Large intestine (tissue), 3 donors: ENCODE results near the gene RASIP1. TPM values are rescaled to one million over a fixed set of nuclear protein-coding genes. Genes with fewer than 3 reads are reported as not detected.
"Not testable (repeated sequence)": the region's sequence is repeated elsewhere in the genome, so short reads cannot be mapped to it uniquely, and the experiment has no call there.

Experiments used
- DNase-seq, 2 donors: peaks; one replicate each; pipeline versions ENCODE4 v3.0.0 to v3.0.0-alpha.2; 2013
- H3K27ac ChIP-seq: one replicate; pipeline ENCODE4 v1.5.1; 2013; ENCODE audit warnings: low read length
- H3K27me3 ChIP-seq: 2 replicates; pipeline ENCODE4 v1.6.1; 2013; ENCODE audit warnings: low read length; ENCODE audit not compliant: control insufficient read depth, insufficient read depth
- H3K36me3 ChIP-seq: 2 replicates; pipeline ENCODE4 v1.6.1; 2013; ENCODE audit warnings: low read length; ENCODE audit not compliant: control insufficient read depth, insufficient read depth
- H3K4me1 ChIP-seq: one replicate; pipeline ENCODE4 v1.6.1; 2013; ENCODE audit warnings: low read length; ENCODE audit not compliant: control insufficient read depth, insufficient read depth
- H3K4me3 ChIP-seq: one replicate; pipeline ENCODE4 v1.5.1; 2013; ENCODE audit warnings: low read length
- H3K9me3 ChIP-seq: one replicate; pipeline ENCODE4 v1.6.1; 2013; ENCODE audit warnings: mild to moderate bottlenecking, low read depth, low read length, moderate library complexity; ENCODE audit not compliant: control insufficient read depth
- WGBS: methylation state at CpG from one replicate; pipeline ENCODE4 v1.1.5; 2013; ENCODE audit warnings: low lambda C conversion rate; ENCODE audit not compliant: insufficient coverage; 5-methylcytosine and 5-hydroxymethylcytosine counted together
- polyA plus RNA-seq: library from polyadenylated mRNA; unstranded; fragments of 120-200 nt; gene quantifications from one replicate; pipeline ENCODE4 v1.2.1, GENCODE V29; 2013

The RASIP1 gene
- polyA plus RNA-seq, 1 donor, result 6.9 TPM

DNA sequence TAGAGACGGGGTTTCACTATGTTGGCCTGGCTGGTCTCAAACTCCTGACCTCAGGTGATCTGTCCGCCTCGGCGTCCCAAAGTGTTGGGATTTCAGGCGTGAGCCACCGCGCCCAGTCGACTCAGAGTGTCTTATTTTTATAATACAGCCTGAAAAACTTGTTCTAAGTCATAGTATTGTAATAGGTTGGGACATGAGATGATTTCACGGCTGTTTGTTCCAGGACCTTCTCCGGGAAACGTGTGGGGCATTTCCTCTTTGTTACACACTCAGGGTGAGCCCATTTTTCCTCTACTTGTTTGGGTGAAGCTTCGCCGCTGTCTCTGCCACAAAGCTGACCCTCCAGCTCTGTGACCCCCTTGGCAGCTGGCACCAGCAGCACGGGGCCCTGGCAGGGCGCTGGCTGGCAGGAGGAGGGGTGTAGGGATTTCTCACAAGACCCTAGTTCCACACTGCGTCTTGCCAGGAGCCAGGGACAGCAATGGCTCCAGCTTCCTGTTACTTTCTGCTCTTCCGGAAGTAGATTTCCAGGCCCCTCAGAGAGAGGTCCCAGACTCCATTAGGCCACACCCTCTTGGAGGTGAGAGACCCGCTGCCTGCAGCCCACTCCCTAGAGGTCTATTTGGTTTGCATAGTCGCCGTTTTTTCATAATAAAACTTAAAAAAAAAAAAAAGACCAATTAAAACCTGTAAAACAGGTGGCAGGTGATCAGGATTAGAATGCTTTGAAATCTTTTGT, 30.5 kb upstream of the RASIP1 start:
- DNase-seq, result no peak
- Histone ChIP-seq H3K27ac (no peak overlapping the region), H3K4me1 (no peaks in the 10 kb centered on the region), H3K27me3 (no peaks in the 10 kb centered on the region), H3K4me3 (no peak overlapping the region), H3K36me3 (no peaks in the 10 kb centered on the region), H3K9me3 (no peaks in the 10 kb centered on the region)
- WGBS, result 50% methylated on average over 2 of the region's 20 CpGs

DNA sequence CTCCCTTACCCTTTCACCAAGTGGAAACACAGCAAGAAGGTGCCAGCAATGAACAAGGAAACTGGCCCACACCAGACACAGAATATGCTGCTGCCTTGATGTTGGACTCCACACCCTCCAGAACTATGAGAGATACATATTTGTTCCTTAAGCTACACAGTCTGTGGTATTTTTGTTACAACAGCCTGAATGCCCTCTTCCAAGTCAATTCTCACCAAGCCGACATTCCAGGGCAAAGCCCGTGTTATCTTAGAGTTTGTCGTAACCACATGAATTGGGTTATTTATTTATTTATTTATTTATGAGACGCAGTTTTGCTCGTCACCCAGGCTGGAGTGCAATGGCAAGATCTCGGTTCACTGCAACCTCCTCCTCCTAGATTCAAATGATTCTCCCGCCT, 29.9 kb upstream of the RASIP1 start:
- H3K4me3 ChIP-seq, result no peak overlapping the region
- DNase-seq, result no peak

DNA sequence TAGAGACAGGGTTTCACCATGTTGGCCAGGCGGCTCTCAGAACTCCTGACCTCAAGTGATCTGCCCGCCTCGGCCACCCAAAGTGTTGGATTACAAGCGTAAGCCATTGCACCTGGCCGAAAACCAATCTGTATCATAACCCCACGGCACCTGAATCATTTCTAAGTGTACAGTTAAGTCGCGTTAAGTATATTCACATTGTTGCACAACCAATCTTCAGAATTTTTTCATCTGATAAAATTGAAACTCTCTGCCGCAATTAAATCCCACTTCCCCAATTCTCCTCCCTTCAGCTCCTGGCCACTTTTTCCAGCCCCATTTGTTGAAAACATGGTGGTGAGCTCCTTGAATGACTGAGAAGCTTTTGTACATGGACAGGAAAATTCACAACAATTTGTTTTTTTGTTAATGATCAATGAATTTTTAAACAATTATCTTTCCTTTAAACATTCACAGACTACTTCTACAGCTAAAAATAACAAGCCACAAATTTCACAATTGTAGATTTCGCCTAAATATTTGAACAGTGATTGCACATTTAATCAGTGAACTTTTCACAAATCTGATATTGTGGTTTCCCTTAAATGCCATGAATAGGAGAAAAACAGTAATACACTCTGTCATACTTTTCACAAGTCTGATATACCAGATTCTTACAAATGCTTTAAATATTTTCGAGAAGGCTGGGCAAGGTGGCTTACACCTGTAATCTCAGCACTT, 28.7 kb upstream of the RASIP1 start:
- Histone ChIP-seq H3K4me3 (no peak overlapping the region), H3K36me3 (no peaks in the 10 kb centered on the region), H3K4me1 (no peaks in the 10 kb centered on the region), H3K9me3 (no peaks in the 10 kb centered on the region), H3K27me3 (no peaks in the 10 kb centered on the region), H3K27ac (no peak overlapping the region)
- DNase-seq, result no peak
- 100% methylated on average over 2 of the region's 11 CpGs for WGBS

More for the DNA sequence above, 29.9 kb upstream of the RASIP1 start:
- WGBS, result no CpG with 5 or more reads among the region's 7 CpGs
- Histone ChIP-seq H3K27ac (no peak overlapping the region), H3K9me3 (no peaks in the 10 kb centered on the region), H3K4me1 (no peaks in the 10 kb centered on the region), H3K27me3 (no peaks in the 10 kb centered on the region), H3K36me3 (no peaks in the 10 kb centered on the region)

DNA sequence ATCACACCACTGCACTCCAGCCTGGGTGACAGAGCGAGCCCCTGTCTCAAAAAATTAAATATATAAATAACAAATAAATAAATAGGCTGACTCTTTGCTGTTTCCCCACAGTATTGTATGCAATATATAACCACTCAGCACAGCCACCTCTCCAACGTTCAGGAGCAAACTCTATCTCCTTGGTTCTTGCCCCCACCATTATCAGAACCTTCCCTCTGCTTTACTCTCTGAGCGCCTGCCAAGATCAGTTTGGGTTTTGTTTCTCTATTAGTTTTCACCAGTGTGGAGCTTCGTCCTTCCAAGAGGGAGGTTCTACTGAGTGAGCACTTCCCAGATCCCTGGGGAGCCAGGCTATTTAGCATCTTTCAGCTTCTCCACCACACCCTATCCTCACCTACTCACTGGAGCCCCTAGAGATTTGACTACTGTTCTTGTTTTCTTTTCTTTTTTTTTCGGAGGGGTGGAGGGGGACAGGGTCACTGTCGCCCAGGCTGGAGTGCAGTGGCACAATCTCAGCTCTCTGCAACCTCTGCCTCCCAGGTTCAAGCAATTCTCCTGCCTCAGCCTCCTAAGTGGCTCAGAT, 27.9 kb upstream of the RASIP1 start:
- not testable (repeated sequence) for H3K4me3 ChIP-seq, DNase-seq, H3K4me1 ChIP-seq, H3K27ac ChIP-seq, H3K9me3 ChIP-seq, H3K36me3 ChIP-seq, H3K27me3 ChIP-seq
- no CpG with 5 or more reads among the region's 6 CpGs for WGBS

DNA sequence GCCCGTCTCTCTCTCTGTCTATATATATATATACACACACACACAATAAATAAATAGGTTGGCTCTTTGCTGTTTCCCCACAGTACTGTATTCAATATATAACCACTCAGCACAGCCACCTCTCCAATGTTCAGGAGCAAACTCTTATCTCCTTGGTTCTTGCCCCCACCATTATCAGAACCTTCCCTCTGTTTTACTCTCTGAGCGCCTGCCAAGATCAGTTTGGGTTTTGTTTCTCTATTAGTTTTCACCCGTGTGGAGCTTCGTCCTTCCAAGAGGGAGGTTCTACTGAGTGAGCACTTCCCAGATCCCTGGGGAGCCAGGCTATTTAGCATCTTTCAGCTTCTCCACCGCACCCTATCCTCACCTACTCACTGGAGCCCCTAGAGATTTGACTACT, 25.4 kb upstream of the RASIP1 start:
- H3K27ac ChIP-seq, result not testable (repeated sequence)

DNA sequence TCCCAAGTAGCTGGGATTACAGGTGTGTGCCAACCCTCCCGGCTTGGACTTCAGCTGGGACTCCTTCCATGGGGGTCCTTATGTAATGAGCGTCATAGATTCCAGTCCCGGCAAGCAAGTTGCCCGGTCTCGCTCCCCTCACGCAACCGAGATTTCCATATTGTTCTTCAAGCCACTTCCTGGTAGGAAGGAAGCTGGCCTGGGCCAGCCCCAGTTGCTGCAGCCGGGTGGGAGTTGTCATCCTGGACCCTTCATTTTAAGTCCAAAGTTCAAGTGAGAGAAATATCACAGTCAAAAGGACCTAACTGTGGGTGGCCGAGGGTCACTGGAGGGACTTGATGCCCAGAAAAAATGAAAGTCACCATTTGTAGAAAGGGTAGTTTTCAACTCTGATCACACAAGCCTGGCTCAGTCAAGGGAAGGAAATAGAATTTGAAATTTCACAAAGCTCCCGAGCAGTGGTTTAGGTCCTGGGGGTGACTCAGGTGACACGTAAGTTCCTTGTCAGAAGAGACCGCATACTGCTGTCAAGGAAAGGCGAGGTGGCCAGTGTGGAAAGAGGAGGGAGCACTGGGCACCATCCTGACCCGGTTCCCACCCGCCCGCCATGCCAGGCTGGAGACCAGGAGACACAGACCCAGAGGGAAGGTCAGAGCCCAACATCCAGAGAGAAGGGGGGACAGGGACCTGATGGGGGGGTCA, 20.2 kb upstream of the RASIP1 start:
- H3K27me3 ChIP-seq, result peaks cover 12% of the 10 kb centered on the region
- no peak overlapping the region for H3K4me3 ChIP-seq
- H3K27ac ChIP-seq, result no peak overlapping the region
- no peaks in the 10 kb centered on the region for H3K9me3 ChIP-seq
- no peaks in the 10 kb centered on the region for H3K4me1 ChIP-seq
- WGBS, result no CpG with 5 or more reads among the region's 16 CpGs
- peak in 1 of 2 donors; percentile 32 for DNase-seq
- no peaks in the 10 kb centered on the region for H3K36me3 ChIP-seq

More for the DNA sequence above, 25.4 kb upstream of the RASIP1 start:
- H3K27me3 ChIP-seq, result peaks cover 12% of the 10 kb centered on the region
- WGBS, result no CpG with 5 or more reads among the region's 5 CpGs
- DNase-seq, H3K4me1 ChIP-seq, H3K9me3 ChIP-seq, H3K36me3 ChIP-seq, H3K4me3 ChIP-seq: not testable (repeated sequence)

DNA sequence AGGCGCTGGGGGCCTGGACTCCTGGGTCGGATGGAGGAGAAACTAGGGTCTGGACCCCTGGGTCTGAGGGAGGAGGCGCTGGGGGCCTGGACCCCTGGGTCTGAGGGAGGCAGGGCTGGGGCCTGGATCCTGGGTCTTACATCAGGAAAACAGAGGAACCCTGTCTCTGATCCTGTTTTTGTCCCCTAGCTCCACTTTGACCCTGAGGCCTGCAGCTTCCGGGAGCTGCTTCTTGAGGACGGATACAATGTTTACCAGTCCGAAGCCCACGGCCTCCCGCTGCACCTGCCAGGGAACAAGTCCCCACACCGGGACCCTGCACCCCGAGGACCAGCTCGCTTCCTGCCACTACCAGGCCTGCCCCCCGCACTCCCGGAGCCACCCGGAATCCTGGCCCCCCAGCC, 17.3 kb upstream of the RASIP1 start:
- no CpG with 5 or more reads among the region's 14 CpGs for WGBS
- Histone ChIP-seq H3K36me3 (no peaks in the 10 kb centered on the region), H3K9me3 (peaks cover 3% of the 10 kb centered on the region), H3K4me3 (no peak overlapping the region), H3K4me1 (peaks cover 9% of the 10 kb centered on the region), H3K27ac (no peak overlapping the region), H3K27me3 (peaks cover 21% of the 10 kb centered on the region)
- DNase-seq, result no peak

DNA sequence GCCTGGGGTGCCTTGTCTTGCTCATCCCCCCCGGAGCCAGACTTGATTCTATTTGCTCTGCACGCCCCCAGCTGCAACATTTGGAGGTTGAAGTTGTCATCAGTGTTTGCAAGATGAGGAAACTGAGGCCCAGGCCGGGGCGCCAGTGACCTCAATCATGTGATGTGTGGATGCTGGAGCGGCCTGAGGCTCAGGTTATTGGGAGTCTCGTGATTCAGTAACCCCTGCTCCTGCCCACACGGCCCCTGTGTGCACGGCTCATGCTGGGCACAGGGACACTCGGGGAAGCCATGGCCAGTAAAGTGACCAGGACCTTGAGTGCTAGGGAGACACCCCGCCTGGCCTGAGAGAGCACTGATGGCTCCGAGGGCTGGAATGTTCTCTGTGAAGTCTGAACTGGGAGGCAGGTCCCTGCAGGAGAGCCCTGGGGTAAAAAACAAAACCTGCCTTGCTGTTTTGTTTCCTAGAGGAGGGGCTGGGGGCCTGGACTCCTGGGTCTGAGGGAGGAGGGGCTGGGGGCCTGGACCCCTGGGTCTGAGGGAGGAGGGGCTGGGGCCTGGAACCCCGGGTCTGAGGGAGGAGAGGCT, 16.8 kb upstream of the RASIP1 start:
- peaks cover 24% of the 10 kb centered on the region for H3K27me3 ChIP-seq
- H3K4me1 ChIP-seq, result peaks cover 11% of the 10 kb centered on the region
- no peak for DNase-seq
- no peaks in the 10 kb centered on the region for H3K36me3 ChIP-seq
- H3K27ac ChIP-seq, result no peak overlapping the region
- WGBS, result no CpG with 5 or more reads among the region's 12 CpGs
- peaks cover 4% of the 10 kb centered on the region for H3K9me3 ChIP-seq
- no peak overlapping the region for H3K4me3 ChIP-seq

DNA sequence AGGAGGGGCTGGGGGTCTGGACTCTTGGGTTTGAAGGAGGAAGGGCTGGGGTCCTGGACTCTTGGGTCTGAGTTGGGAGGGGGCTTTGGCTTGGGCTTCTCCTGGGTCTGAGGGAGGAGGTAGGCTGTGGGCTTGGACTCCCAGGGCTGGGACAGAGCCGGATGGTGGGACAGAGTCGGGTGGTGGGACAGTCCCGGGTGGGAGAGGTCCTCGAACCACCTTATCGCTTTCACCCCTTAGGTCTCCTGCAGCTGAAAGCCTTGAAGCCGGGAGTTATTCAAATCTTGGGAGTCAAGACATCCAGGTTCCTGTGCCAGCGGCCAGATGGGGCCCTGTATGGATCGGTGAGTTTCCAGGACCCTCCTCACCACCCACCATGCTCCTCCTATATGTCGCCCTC, 16.3 kb upstream of the RASIP1 start:
- no CpG with 5 or more reads among the region's 9 CpGs for WGBS
- Histone ChIP-seq H3K9me3 (peaks cover 4% of the 10 kb centered on the region), H3K36me3 (no peaks in the 10 kb centered on the region), H3K4me3 (no peak overlapping the region), H3K27ac (no peak overlapping the region), H3K4me1 (peaks cover 13% of the 10 kb centered on the region), H3K27me3 (peaks cover 25% of the 10 kb centered on the region)
- no peak for DNase-seq

DNA sequence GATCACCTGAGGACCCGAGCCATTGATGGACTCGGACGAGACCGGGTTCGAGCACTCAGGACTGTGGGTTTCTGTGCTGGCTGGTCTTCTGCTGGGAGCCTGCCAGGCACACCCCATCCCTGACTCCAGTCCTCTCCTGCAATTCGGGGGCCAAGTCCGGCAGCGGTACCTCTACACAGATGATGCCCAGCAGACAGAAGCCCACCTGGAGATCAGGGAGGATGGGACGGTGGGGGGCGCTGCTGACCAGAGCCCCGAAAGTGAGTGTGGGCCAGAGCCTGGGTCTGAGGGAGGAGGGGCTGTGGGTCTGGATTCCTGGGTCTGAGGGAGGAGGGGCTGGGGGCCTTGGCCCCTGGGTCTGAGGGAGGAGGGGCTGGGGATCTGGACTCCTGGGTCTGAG, 15.8 kb upstream of the RASIP1 start:
- Histone ChIP-seq H3K9me3 (peaks cover 4% of the 10 kb centered on the region), H3K4me1 (peaks cover 13% of the 10 kb centered on the region), H3K27me3 (peaks cover 26% of the 10 kb centered on the region), H3K27ac (no peak overlapping the region), H3K4me3 (no peak overlapping the region), H3K36me3 (no peaks in the 10 kb centered on the region)
- DNase-seq, result no peak
- whole genome bisulfite sequencing, result no CpG with 5 or more reads among the region's 11 CpGs
